OCI-M2 (cell line): ENCODE measurements around the gene PIK3R6.

Experiments
- DNase-seq: peaks from one replicate; lab custom pipeline; 2025; ENCODE audit not compliant: unreplicated experiment; lab: John Stamatoyannopoulos, UW

Gene PIK3R6

GRCh38 chr17:8754890-8755289 lies 112.6 kb downstream of the PIK3R6 start:
- no peak for DNase-seq

- DNase-seq, result no peak
Measured at GRCh38 chr17:8753976-8754440, 113.5 kb downstream of the PIK3R6 start.

GRCh38 chr17:8753136-8753975 lies 114.1 kb downstream of the PIK3R6 start:
- DNase-seq, result no peak
